ENCODE results near the gene DLGAP1.

GRCh38 chr18:4270988-4271387, 184.1 kb downstream of the DLGAP1 start:
- no peak for TF ChIP-seq MAX (IDR thresholded peaks at IDR 0.05)
- TF ChIP-seq ZNF274 (IDR thresholded peaks at IDR 0.05; ENCODE audit: borderline replicate concordance, extremely low read depth, low read length) = no peak
- no peak for TF ChIP-seq CBX5 (IDR thresholded peaks at IDR 0.05; ENCODE audit: low read depth, low read length)
